GM18870 (cell line): ENCODE measurements around the gene BICD1.

Experiments used
- ATAC-seq: cut with Tn5 transposase; IDR thresholded peaks from one replicate; pipeline ENCODE4 v1.9.1; 2021; ENCODE audit warnings: moderate library complexity; ENCODE audit not compliant: unreplicated experiment

The BICD1 gene

DNA sequence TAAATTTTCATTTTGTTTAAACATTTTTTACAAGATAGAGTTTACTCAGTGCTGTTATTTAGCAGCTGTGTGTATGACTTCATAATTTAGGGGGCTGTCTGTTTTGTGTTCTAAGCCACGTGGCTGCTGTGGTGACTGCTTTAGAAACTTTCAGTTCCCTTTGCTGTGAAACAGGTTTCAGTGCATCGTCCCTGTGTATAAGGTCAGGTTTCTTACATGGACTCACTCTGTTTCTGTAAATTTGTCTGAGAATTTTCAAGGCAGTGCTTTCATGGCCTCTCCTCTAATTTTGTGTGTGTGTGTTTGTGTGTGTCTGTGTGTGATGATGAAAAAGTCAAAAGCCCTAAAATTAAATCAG, 32.4 kb downstream of the BICD1 start:
- ATAC-seq, result peak; percentile 89

DNA sequence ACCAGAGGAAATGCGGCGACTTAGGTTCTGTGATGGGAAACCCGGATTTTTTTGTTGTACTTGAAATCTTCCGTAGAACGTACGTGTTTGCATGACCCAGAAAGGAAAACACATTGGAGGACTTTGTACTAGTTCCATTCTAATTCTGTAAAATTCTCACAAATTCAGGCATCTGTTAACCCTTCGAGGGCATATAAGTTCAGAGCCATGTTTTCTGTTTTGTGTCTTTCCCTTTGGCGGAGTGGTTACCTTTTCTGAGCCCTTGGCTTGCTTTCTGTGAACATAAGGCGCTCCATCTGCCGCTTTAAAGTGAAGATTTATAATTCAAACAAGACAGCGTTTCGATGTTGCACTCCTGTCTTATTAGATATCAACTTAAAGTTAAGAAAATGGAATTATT, 34.2 kb downstream of the BICD1 start:
- ATAC-seq, result no peak

DNA sequence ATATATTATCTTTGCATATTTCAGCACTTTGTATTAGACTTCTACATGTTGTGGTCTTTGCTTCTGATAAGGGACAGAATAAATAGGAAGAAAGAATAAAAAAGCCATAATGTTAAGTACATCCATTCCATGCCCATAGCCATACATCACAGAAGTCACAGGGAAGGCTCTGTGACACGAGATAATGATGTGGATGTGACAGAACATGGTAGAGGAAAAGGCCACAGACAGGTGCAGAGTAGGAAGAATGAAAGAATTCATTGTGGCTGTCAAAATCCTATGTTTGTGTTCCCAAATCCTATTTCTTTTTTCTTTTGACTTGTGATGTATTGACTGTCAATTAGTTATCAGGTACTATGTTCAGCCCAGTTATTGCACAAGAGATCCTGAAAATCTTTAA, 38.4 kb downstream of the BICD1 start:
- no peak for ATAC-seq

DNA sequence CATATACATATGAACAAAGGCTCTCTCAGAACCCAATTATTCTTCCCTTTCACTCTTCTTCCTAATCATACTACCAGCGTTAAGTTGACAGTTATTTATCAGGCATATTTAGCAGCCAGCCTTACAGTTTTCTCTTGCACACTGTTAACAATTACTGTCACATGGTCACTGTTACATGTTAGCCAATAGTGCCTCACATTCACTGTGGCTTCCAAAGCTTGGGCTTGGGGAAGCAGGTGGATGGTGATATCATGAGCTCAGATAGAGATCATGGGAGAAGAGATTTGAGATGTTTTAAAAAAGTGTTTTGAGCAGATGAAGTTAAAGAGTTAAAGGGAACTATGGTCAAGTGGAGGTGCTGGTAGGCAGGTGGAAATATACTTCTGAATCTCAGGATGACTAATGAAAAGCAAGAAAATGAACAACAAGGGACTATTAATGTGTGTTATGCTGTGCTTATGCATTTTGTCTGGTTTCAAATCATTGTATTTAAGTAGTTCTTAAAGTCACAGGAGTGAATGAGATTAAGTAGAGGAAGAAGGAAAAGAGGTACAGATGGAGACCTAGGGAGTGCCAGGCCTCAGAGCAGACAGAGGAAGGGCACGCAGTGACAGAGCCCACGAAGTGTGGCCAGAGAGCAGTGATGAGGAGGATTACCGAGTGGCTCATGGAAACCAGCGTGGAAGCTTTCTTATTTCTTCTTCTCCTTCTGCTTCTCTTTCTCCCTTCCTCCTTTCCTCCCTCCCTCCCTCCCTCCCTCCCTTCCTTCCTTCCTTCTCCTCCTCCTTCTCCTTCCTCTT, 39.6 kb downstream of the BICD1 start:
- ATAC-seq, result peak; percentile 77

DNA sequence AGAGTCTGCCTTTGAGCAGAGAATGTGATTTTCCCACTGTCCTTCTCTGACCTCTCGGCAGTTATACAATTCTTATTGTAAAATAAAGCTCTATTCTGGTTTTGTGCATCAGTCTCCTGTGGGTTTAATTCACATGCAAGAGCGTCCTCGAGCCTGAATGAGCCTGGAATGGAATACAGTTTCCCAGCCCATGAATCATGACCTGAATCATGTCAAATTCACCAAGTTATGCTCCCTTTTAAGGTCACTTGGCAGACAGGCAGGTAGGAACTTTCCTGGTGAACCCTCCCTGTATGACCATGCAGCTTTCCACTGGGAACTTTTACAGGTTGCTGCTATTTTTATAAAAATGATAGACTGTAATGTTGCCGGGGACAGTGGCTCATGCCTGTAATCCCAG, 41.7 kb downstream of the BICD1 start:
- ATAC-seq, result no peak

DNA sequence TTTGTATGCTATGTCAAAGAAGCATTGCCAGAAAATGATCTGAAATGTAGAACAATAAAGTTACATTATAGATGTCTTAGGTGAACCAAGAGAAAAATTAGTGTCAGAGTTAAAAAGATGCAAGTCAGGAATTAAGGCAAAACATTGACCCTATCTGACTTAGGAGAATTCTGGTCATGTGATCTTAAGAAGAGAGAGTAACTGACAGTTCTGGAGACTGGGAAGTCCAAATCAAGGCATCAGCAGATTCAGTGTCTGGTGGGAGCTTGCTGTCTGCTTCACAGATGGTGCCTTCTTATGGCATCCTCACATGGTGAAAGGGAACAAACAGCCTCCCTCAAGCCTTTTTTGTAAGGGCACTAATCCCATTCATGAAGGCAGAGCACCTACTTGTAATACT, 42.8 kb downstream of the BICD1 start:
- ATAC-seq, result no peak

DNA sequence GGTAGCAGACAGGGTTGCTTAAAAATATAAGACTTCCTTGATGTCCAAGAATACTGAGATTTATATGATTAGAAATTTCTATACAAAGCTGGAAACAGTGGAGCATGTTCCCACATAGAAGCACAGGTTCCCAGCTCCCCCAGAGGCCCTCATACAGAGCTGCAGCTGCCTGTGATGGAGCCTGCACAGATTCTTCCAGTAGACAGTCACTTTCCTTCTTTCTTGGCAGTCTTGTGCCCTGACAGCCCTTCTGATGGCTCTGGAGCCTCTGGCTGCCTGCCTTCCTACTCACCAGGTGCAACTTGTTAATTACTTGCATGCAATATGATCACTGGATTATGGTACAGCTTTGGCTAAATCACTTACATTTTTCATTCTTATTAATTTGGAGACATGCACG, 44.4 kb downstream of the BICD1 start:
- no peak for ATAC-seq

DNA sequence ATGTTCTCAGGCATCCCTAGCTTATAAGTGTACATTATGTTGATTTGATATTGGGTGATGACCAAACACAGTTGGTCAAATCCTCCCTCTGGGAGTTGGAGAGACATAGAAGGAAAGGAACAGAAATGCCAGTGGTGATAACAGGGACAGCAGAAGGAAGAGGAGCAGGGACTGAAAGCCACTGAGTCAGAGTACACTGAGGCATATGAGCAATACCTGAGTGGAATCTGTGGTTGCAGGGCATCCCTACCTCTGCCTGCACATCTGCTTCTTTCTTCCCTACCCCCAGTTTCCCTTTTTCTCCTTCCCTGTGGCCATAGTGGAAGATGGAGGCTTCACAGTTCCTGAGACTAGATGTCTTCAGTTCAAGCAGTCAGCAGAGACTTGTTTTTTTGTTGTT, 44.9 kb downstream of the BICD1 start:
- ATAC-seq, result no peak

DNA sequence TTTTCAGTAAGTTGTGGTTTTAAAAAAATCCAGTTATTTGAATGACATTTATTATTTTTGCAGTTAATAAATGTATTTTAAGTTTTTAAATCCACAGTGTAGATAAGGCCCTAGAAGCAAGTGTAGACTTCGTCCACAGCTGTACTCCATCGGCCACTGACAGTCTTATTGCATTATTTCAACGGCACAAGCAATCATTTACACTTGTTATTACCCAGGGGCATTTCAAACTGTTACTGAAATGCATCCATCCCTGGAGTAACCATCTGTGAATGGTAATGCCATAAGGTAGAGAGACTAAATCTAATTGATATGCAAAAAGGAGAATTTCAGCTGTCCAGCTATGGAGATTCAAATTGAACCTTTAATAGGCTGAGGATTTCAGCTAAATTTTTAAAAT, 48.4 kb downstream of the BICD1 start:
- ATAC-seq, result no peak

DNA sequence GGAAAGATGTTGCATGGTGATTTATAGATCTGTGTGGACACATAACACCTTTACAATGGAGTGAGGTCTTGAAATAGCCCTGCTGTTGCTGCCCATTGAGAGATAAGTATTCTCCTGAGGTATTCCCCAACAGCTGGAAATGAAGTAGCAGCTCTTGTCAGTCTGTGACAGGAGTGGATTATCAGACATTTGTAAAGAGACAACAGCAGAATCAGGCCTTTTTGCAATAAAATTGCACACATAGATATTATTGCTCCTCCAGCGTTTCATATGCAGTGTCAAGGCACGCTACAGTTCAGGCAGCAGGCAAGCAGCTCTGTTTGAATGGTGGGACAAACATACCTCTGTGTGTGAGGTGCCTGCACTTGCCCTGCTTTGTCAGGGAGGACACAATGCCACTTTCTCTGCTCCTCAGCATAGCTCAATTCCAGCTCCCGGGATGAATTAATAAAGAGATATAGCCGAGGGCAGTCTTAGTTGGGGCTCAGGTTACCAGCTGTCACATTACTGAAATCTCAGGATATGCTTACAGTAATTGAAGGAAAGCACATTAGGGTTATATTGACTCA, 49.4 kb downstream of the BICD1 start:
- ATAC-seq, result no peak

DNA sequence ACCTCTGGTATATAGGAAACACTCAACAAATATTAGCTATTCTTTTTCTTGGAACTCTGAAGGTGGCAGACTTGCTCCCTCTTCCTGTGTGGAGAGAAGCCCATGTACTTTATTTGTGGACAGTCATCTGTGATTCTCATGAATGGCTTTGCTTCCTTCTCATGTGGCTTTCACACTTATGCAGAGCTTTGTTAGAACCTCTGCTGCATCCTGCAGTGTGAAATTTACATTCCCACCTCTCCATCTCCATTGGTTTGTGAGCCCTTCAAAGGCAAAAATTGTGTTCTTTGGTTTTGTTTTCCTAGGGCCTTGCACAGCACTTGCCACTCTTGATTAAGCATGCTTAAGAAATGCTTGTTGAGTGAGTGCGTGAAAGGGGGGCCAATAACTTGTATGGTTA, 51.9 kb downstream of the BICD1 start:
- no peak for ATAC-seq

DNA sequence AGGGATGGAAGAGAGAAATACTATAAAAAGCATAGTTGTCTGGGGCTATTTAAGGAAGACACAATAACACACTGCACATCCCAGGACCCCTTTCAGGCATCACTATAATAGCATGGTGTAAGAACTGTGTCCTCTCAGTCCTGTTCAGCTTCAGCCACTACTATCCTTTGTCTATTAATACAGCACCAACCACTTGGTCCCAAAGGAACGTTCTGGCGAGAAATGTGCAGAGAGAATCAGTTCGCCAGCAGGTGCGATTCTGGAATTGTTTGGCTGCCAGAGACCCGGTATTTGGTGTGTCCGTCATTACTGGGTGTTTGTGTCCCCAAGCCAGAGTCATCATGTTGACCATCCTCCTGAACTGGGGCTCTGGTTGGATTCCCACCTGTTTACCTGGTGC, 52.7 kb downstream of the BICD1 start:
- ATAC-seq, result no peak

DNA sequence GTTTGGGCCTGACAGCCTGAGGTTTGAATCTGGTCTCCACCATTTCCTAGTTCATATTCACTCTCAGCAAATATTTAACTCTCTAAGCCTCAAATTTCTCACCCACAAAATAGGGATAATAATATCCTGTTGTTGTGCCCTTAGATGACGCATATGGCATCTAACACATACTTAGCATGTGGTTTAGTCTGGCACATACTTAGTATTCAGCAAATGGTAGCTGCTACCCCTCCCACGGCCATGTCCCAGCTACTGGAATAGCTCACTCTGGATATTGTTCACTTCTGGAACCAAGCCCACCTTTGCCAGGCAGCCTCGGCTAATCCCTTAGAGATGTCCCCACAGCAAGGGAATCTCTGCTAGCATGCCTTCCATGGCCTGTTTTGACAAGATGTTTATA, 53.3 kb downstream of the BICD1 start:
- ATAC-seq, result no peak

DNA sequence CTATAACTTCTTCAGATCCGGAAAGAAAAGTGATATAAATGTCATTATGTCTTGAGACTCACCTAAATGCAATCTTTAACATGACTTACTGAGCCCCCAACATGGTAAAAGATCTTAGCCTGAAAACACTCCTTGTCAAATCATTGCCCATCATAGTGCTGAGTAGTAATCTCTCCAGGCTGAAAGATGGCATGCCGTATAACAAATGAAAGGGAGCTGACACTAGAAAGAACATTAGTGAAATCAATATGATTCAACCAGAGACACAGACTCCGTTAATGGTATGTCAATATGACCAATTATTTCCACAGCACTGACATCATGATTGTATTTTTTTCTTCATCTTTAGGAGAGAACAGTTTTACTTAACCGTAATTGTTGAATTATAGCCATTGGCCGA, 54.4 kb downstream of the BICD1 start:
- no peak for ATAC-seq

DNA sequence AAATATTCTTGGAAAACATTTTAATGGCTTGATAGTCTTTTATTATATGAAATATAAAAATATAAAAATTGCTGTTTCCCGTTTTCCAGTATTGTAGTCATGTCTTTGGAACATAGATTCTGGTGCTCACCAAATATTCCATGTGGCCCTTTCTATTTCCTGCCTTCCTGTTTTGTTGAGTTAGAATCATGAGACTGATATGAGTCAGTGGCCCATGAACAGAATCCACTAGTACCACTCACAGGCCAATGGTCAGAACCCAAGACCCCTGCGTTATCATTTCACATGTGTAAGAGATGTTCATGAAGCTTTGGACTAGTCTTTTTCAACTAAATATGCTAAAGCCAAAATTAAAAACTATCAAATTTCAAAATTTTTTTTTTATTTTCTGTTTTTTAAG, 56.9 kb downstream of the BICD1 start:
- ATAC-seq, result no peak

DNA sequence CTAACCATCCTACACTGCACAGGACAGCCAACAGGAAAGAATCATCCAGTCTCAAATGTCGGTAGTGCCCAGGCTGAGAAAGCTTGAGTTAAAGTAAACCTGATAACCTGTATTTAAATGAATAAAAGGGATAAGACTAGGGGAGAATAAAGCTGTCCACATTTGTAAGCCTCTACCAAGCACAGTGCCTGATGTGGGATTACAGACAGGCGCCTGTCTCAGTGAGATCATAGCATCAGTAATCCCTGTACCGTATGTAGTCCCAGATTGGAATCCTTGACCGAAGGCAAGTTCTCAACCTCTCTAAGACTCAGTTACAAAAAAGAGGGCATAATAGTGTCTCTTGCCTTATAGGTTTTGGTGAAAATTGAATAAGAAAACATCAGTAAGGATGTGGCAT, 59.9 kb downstream of the BICD1 start:
- no peak for ATAC-seq

DNA sequence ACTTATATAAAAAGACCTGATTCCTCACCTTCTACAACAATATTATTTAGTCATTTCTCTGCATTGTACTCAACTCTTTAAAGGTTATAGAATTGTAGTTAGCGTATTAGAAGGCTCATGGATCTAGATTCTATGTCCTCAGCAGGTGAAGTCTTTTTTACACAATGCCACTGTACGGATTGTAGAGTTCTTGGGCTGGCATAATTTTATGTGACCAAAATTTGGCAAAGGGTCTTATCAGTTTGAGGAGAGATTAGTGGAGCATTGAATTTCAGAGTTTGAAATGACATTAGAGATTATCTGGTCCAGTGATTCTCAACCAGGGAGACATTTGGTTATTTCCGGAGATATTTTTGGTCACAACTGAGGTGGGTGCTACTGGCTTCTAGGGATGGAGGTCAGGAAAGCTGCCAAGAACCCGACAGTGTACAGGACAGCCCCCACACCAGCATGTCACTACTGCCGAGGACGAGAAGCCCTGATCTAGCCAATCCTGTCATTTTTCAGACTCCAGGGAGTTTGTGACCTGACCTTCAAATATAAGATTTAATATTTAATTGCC, 63.9 kb downstream of the BICD1 start:
- no peak for ATAC-seq

DNA sequence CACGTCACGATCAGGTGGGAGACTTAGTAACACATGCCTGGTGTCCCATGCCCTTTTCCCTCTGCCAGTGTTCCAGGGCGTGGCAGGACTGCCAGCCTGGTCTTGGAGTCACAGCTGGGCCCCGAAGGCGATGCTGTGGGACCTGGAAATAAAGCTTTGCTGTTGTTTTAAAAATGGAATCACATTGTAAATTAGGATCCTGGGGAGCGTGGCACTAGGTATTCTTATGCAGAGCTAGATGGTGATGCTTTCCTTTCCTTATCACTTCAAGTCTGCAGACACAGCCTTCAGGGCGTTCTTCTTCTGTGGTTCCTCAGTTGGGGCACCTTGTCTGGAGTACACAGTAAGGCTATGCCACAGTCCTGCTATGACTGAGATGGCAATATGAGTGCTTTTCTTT, 64.6 kb downstream of the BICD1 start:
- no peak for ATAC-seq

DNA sequence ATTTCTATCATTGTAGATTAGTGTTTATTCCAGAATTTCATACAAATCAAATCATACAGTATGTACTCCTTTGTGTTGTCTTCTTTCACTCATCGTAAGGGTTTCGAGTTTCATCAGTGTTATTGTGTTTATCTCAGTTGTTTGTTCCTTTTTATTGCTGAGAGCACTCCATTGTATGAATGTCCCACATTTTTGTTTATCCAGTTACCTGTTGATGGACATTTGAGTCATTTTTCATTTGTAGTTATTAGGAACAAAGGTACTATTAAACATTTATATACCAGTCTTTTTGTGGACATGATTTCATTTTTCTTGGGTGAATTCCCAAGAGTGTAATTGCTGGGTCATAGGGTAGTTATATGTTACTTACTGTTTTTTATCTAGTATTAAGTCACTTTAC, 70.0 kb downstream of the BICD1 start:
- no peak for ATAC-seq

DNA sequence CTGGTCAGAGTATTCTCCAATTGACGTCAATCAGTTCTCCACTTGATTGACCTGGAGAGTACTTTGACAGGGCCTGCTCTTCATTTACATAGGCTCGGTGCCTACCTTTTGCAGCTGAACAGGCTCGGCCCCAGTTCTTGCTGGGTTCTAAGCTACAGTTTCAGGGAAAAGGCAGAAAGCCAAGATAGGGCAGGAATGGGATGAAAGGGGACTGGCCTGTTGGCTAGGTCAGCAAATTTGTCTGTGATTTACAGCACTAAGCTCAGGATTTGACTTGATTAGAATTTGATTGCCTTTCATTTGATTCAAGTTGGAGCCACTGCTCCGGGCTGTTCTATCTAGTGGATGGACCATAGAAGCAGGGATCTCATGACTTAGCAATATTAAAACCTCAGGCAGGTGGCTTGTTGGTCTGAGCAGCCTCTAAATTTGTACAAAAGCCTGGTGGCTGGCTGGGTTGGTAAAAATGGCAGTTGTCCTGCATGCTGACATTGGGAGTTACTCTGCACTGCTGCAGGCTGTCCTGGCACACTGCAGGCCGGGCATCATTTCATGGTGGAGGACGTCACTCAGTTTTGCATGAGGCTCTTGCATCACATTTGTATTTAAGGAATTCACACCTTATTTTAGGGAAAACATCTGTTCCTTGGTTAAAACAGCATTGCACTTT, 71.8 kb downstream of the BICD1 start:
- ATAC-seq, result no peak

DNA sequence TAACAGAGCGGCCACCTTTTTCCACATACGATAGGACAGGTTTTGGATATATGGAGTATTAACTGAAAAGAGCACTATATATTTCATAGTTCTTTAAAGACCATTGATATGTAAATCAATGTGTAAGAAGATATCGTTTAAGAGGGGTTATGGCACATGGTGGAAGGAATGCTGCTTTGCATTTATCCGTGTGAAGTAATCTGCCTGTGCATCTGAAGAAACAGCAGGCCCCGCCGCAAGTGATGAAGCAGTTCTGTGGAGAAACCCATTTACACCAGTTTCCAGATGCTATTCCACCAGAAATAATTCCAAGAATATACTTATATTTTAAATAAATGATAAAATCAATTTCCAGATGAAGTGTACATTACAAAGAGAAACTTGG, 72.4 kb downstream of the BICD1 start:
- no peak for ATAC-seq

DNA sequence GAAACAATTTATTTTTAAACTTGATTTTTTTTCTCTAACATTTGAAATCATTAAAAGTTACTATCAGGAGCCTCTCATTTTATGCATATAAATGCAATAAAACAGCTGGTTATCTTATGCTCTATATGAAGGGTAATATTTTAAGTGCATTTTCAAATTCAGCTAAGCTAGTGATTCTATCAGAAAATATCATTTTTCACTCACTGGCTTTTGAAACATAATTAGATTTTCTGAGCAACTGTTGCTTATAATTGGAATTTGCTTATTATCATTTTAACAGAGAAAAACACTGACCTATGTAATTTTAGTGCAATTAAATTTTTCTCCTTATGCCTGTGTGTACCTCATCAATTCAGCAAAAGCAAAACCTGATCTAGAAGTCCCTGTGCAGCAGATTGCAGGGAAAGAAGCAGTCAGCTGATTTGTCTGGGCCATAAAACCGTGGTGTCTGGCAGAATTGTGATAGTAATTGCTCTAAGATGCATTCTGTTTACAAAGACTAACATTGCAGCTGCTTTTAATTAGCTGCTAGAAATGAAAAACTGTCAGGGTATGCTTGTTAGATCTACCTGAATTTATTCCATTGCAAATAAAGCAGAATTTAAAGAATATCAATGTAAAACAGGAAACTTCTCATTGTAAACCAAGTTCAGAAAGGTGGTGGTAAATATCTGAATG, 75.0 kb downstream of the BICD1 start:
- no peak for ATAC-seq
